NCI-H128 (cell line): ENCODE measurements around the gene COPA.
"Not testable (repeated sequence)": the region's sequence is repeated elsewhere in the genome, so short reads cannot be mapped to it uniquely, and the experiment has no call there.

Experiments
- DNase-seq: peaks from one replicate; lab custom pipeline; 2025; ENCODE audit not compliant: unreplicated experiment; lab: John Stamatoyannopoulos, UW

COPA gene

DNA sequence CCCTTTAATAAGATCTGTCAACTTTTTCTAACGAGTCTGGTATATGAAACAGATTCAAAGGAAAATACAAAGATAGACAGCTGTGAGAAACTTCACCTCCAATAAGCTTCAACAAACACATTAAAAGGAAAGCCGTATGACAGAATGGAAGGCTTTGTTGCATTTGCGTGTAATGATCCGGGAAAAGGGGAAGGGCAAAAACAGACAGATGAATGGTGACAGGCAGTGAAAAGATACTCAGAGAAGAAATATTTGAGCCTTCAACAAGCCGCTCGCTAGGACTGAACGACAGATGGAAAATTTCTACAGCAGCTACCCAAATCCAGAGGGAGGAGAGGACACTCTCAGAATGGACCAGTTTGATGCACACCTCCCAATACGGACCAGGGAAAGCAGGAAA lies 14.9 kb downstream of the COPA start:
- DNase-seq = no peak

DNA sequence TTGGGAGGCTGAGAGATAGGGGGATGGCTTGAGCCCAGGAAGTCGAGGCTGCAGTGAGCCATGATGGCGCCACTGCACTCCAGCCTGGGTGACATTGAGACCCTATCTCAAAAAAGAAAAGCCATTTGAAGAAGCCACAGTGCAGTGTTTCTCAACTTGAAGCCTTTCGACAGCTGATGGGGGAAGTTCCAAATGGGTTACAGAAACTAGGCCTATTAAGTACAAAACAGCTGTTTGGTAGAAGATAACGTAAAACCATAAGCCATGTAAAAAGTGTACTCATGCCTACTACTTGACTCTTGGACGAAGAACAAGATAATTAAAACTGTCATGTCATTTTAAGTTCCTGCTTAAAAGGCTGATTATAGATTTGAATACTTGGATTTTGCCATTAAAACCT lies 16.6 kb downstream of the COPA start:
- DNase-seq = no peak

DNA sequence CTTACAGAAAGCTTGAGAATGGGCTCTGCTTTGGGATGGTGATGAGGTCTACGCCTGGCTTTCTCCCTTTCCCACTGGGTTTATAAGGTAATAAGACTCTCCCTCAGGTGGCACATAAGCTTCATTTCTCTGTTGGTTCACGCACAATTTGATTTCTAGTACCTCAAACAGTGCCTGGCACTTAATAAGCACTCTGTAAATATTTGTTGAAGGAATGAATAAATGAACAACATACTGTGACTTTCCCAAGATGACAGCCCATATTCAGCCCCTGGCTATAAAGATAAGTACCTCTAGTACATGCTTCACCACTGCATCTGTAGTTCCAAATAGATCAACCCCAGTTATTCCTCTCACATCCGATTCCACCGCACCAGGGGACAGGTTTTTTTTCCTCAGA lies 17.8 kb downstream of the COPA start:
- DNase-seq = peak; percentile 94

DNA sequence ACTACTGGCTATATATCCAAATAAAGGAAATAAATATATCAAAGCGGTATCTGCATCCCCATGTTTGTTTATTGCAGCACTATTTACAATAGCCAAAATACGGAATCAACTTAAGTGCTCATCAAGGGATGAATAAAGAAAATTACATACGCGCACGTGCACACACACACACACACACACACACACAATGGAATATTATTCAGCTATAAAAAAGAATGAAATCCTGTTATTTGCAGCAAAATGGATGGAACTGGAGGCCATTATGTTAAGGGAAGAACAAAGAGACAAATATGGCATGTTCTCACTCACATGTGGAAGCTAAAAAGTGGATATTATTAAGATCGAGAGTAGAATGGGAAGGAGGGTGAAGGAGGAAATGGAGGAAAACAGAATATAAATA lies 20.2 kb downstream of the COPA start:
- no peak for DNase-seq

DNA sequence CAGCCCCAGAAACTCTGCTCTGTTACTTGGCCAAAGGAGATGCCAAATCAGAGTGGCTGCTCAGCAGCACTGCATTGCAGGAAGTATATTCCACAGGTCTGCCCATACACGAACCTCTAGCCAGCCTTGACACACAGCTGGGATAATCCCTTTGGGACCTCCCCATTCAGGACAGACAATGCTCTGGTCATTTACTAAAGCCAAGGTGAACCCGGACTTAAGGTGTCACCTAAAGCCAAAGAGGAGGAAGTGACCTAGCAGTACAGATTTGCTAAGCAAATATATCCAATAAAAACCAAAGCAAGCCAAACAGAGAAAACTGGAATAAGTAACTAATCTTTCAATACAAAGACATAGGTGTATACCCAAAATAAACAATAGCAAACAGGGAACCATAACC lies 27.7 kb downstream of the COPA start:
- DNase-seq = no peak

DNA sequence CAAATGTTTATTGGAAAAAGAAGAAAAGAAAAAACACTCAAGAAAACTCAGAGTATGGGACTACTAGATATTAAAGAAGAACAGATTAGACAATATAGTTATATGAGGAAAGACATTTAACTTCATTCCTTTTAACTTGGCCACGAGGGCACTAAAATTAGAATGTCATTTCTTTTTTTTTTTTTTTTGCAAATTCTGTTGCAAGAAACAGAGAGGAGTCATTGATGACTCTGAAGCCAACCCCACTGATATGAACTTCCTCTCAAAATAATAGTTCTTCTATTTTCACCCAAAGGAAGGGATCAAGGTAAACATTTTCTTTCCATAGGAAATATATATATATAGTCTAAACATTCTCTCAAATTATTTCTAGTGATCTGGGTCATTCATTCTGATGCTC lies 33.5 kb downstream of the COPA start:
- no peak for DNase-seq

DNA sequence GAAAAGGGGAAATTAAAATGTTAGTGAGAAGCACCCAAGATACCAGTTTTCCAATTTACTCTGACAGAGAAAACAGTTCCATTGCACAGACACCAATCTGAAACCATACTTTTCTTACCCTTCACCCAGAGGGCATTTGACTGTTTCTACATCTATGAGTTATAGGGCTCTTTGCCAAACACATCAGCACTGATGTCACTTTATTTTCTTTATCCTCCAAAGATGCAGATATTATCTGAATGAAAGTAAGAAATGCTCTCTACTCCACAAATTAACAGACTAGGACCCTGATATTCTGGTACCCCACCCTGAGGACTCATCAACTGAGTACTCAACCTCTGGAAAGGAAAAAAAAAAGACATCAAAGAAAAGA lies 33.9 kb downstream of the COPA start:
- no peak for DNase-seq

DNA sequence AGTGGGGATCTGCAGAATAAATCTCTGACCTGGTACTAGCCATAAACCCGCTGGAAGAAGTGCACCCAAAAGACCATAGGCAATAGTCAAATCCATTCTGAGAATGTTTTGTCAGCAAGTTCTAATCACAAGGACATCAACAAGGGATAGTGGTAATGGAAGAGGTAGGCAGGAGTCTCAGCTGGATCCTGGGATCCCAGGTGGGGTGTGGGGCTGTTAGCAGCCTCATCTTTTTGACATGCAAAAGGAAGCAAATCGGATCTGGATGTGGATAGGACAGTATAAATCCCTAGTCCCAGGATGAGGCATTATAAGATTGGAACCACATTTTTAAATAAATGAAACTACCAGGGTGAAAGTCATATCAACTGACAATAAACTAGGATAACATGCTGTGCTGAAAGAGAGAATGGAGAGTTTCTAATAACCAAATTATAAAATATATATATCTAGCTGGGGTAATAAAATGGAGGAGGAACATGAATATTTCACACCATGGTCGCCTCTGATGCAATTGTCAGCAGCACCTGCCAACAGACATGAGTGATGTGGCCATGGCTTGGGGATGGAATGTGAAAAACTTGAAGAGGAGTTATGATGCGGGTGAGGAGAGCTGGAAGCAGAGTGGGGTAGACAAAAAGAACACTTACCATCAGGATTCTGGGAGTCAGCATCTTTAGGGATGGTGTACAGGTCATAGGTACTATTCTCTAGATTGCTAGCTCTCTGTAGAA lies 34.4 kb downstream of the COPA start:
- no peak for DNase-seq

DNA sequence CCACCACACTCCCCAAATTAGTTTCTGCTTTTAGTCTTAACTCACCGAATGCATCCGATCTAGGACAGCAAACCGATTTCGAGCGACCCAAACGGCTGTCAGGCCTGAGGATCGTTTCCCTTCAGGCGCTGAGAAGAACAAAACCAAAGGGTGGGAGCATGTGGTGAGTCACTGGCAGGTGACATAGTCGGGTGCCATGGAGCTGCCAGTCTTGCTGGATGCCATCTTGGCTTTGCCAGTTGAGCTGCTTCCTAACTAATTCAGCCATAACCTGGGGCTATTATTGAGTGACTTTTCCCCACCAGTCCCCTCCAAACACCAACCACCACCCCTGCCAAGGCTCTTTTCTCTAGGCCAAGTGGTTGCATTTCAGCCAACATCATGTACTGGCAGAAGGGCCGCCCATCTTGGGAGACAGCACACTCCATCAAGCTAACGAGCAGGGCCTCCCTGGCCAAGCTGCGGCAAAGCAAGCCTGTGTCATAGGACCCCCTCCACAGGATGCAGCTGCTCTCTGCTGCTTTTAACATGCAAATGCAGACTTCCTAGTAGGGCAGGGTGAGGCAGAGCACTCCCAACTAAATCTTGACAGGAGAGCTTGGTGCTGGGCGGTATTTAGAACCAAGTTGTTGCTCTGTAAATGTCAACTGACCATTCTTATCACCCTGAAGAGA lies 35.8 kb downstream of the COPA start:
- no peak for DNase-seq

DNA sequence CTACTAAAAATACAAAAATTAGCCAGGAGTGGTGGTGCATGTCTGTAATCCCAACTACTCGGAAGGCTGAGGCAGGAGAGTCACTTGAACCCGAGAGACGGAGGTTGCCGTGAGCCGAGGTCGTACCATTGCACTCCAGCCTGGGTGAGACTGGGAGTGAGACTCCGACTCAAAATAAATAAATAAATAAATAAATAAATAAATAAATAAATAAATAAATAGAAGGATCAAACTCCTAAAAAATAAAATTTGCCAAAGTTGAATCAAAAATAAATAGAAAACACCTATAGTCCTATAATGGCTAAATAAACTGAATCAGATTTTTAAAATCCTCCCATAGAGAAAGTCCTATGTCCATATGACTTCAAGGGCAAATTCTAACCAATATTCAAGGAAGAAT lies 42.9 kb downstream of the COPA start:
- DNase-seq = no peak

DNA sequence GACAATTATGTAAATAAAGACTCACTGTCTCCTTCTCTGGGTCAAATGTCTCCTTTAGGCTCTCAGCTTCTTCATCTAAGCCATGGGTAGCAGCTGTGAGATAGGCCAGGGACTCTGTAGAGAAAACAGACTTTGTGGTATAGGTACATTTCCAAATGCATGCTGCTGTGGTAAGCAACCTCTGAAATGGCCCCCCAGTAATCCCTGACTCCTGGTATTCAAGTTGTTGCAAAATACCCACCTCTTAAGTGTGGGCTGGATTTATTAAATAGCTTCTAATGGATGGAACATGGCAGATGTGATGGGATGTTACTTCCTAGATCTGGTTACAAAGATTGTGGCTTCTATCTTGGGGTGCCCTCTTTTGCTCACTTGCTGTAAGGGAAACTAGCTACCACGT lies 47.0 kb downstream of the COPA start:
- DNase-seq = no peak

DNA sequence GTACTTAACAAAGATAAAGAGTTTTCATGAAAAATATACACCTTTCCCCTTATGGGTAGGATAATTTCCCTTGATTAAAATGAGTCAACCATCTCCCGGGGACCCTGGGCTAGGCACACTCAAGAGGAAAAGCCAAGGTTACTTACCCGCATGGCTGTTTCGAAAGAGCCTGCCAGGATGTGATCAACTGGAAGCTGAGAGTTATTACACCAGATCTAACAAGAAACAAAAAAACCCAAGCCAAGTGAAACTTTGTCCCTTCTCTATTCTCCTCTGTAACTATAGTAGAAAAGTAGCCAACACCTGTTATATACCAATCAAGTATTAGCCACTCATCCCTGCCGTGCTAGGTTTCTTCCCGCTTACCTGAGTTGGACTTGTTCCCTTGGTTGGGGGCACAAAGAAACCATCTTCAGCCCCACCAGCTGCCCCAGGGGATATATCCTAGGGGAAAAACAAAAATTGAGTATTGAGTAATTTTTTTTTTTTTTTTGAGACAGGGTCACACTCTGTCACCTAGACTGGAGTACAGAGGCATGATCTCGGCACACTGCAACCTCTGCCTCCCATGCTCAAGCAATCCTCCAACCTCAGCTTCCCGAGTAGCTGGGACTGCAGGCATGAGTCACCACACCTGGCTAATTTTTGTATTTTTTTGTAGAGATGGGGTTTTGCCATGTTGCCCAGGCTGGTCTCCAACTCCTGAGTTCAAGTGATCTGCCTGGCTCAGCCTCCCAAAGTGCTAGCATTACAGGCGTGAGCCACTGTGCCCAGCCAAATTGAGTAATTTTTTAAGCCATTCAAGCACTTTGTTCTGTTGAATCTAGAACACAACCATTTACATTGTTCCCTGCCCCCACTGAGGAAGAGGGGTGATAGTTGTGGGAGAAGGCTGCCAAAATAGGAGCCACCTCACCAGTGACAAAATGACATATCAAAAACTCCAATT lies 49.8 kb downstream of the COPA start:
- DNase-seq = no peak

DNA sequence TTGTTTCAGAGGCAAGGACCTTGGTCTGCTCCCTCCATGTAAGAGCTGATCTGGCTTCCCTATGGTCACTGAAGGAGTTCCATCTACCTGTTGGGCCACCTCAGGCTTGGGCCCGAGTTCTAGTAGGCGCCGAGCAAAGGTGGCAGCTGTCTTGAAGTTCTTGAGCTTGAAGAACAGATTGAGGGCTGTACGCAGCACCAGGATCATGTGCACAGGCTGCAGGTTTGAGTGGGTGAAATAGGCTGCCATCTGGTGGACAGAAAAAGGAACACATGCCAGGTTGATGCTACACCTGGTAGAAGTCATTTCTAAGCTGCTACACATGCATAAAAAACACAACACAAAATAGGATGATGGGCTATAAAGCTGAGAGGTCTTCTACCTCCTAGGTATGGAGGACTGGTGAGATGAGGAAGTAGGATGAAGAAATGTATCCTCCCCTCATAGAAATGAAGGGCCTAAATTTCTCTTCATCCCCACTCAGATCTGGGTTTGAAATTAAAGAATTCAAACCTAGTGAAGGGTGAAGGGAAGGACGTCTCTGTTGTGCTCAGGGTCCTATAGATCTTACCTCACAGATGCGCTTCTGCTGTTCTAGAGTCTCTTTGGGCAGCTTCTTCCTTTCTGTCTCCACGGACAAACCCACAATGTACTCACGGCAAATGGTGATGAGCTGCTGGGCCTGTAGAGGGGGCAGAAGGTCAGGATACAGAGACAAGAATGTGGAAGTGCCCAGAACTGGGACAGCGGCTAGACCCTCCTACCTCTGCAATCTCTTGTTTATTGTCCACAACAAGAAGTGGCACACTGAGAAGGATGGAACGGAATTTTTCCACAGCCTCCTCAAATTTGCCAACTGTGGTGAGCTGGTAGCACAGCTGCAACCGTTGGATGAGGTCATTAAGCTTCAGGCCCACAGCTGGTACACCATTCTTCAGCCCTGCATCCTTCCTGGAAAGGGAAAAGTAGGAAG lies 51.5 kb downstream of the COPA start:
- DNase-seq = peak; percentile 25

DNA sequence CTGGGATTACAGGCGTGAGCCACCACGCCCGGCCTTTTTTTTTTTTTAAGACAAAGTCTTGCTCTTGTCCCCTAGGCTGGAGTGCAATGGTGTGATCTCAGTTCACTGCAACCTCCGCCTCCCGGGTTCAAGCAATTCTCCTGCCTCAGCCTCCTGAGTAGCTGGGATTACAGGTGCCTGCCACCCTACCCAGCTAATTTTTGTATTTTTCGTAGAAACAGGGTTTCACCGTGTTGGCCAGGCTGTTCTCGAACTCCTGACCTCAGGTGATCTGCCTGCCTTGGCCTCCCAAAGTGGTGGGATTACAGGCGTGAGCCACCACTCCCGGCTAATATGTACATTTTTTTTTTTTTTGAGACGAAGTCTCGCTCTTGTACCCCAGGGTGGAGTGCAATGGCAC lies 55.3 kb downstream of the COPA start:
- DNase-seq = not testable (repeated sequence)

DNA sequence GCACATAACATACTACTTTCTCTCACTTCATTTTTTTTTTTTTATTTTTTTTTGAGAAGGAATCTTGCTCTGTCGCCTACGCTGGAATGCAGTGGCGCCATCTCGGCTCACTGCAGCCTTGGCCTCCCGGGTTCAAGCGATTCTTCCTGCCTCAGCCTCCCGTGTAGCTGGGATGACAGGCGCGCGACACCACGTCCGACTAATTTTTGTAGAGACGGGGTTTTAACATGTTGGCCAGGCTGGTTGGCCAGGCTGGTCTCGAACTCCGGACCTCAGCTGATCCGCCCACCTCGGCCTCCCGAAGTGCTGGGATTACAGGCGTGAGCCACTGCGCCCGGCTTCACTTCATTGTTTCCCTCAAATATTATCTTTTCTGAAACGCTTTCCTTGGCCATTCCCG lies 57.5 kb downstream of the COPA start:
- no peak for DNase-seq

DNA sequence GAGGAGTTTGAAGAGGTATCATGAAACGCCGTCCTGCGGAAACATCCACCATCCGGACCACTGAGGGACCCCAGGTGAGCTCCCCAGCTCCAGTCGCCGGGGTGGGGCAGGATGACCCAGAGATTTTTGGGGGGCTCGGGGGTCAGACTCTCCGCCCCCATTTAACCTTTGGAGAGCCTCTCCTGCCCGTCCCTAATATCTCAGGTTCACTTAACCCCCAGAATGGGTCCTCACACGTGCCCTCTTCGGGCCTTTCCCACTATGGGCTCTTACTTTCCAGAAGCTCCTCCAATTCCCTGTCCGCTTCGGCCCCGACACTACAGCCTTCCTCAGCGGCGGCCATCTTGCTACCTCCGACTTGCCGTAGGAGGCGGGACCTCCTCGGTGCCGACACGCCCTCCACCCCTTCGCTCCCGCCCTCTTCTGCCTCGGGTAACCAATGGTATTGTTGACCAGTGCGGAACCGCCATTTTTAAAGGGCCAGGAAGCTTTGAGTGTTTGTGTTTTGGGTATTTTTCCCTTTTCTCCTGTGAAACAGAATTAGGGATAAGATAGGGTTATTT lies 58.2 kb downstream of the COPA start, which contains the start of gene PEX19:
Gene PEX19 (minus strand): TSS at position 352 of the 563 bp plus-strand sequence. CDS start 9 bp downstream, at position 343.
- peak; percentile 80 for DNase-seq

DNA sequence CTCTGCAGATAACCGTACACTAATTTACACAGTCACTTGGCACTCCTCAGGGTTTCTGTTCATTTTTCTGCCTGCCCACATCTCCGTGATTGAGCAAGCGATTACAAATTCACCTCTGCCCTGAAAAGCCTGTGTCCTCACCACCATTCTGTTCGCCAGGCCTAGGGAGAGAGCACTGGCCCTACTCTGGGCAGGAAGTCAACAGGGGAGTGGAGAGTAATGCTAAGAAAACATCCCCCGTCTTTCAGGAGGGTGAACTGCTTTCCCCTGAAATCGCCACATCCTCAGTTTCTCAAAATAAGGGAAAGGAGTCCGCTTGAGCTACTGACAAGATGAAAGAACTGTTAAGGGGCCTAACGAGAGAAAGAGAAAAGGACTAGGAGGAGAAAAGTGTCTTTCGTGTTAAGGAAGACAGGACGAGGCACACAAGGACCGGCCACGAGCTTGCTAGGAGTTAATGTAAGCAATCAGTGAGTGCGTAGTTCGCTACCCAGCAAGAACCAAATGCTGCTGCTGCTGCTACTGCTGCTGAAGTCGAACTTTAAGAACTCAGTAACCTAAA lies 58.7 kb downstream of the COPA start:
- no peak for DNase-seq

DNA sequence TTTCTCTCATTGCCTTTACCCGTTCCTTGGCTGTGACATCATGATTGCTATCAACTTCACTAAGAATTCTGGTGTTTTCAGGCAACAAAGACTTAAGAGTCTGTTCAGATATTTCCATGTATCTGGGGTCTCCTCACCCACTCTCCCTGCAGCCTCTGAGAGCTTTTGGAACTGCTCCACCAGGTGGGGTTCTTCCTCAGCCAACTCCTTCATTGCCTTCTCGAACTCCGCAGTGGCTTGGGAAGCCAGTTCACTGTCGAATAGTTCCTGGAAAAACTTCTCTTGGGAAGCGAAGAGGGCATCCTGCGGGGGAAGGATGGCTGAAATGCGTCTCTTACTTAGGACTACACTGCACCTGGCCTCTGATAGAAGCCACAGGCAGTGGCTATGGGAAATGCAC lies 60.2 kb downstream of the COPA start:
- no peak for DNase-seq

DNA sequence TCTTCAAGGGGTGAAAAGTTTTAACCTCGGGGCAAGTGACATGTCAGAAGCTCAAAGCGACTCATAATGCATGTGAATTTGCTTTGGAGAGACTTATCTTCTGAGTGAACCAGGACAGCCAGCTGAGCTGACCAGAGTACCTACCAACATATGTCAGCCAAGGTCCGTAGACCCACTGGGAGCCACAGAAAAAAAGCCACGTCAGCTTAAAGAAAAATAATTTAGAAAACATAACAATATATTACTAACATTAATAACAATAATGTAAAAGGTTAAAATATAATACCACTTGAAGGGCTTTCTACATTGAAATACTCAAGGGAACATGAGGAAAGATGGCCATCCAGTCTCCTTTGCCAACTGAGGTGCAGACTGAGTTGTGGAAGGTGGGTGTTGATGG lies 65.1 kb downstream of the COPA start:
- no peak for DNase-seq

DNA sequence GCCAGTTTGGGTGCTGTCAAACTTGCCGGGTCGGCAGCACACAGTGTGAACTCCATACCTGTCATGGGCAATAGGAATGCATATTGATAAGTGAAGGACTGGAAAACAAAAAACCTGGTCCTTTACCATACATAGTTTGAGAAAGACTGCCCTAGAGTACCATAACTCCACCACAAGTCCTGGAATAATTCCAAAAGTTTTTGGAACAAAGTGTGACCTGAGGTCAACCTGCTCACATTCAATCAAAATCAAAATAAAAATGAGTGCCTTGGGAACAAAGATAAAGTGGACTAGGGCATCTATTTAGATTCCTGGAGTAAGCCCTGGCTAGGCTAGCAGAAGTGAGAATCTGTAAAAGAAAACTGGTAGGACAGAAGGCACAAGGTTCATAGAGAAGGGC lies 65.7 kb downstream of the COPA start:
- no peak for DNase-seq
